ENCODE results near the gene RNF25.

Gene RNF25, protein sequence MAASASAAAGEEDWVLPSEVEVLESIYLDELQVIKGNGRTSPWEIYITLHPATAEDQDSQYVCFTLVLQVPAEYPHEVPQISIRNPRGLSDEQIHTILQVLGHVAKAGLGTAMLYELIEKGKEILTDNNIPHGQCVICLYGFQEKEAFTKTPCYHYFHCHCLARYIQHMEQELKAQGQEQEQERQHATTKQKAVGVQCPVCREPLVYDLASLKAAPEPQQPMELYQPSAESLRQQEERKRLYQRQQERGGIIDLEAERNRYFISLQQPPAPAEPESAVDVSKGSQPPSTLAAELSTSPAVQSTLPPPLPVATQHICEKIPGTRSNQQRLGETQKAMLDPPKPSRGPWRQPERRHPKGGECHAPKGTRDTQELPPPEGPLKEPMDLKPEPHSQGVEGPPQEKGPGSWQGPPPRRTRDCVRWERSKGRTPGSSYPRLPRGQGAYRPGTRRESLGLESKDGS

DNA sequence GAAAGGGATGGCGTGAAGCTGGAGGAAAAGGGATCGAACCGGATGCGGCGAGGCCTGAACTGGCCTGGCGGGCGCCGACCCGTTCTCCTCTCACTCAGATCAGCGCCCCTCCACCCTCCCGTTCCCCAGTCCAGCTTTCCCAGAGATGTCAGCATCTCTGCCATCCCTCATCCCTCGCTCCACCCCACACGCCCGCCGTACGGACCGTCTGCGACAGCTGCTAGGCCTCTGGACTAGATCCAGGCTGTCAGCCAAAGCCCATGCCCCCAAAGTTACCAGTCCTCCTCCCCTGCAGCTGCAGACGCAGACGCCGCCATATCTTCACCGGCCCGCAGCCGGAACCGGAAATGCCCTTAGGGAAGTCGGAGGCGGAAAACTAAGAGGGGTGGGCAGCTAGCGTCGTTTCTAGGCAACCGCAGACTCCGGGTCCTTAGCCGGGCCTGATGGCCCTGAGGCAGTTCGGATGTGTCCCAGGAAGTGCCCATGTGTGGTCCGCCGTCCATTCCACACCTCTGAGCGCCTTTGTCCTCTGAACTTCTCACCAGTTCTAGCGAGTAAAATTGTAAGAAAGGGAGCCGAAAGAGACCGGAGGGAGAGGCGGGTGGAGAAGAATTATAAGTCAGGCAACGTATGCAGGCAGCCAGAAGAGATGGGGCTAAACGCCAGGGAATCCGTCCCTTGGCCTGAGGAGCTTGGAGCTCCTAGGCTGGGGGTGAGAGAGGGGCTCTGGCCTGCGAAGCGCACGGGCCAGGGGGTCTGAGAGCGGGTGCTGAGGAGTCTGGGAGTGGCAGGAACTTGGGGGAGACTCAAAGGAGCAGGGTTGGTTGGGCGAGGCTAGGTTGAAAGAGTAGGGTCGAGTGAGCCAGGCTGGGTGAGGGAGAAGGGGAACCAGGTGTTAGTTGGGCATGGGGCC is at the start of gene RNF25, which contains the start of gene STK36:
Gene RNF25 (minus strand): TSS at position 349 of the 913 bp plus-strand sequence. CDS start 32 bp downstream, at position 317.
Gene STK36 (plus strand): TSS at position 433 of the 913 bp plus-strand sequence. CDS start 744 bp downstream, outside the sequence.
- DNase-seq (ENCODE audit: low spot score) = peak; percentile 97

GRCh38 chr2:218721488-218721887 is 49.7 kb upstream of the RNF25 start:
- DNase-seq (ENCODE audit: low spot score) = no peak

DNA sequence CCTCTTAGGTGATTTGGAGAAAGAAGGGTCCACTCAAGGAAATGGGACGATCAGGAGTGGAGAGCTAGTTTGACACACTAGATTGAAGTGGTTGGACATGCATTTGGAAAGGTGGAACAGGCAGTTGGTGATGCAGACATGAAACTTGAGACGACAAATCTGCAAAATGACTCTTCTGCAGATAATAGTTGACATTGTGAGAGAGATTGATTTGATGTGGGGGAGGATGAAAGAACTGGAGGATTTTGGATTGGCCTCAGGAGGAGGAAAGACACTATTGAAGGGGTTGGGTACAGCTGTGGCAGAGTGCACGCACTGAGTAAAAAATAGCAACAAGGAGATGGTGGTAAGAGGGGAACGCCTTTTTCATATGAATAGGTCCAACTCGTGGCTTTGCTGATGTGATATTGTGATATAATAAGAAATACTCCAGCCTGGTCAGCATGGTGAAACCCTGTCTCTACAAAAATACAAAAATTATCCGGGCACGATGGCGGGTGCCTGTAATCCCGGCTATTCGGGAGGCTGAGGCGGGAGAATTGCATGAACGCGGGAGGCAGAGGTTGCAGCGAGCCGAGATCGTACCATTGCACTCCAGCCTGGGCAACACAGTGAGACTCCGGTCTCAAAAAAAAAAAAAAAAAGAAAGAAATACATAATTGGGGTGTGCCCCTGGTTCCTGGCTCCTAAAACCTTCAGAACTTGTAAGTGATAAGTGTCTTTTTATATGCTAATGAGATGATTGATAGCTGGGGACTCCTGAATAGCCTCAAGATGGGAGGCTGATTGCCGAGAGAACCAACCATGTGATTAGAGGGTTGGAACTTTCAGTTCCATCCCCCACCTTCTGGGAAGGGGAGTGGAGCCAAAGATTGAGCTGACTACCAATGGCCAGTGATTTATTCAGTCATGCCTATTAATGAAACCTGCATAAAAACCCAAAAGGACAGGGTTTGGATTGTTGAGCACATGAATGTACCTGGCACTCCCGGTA is 48.5 kb upstream of the RNF25 start:
- no peak for DNase-seq (ENCODE audit: low spot score)

- no peak for DNase-seq (ENCODE audit: low spot score)
These were observed 47.7 kb upstream of the RNF25 start for GRCh38 chr2:218719457-218719856.

DNA sequence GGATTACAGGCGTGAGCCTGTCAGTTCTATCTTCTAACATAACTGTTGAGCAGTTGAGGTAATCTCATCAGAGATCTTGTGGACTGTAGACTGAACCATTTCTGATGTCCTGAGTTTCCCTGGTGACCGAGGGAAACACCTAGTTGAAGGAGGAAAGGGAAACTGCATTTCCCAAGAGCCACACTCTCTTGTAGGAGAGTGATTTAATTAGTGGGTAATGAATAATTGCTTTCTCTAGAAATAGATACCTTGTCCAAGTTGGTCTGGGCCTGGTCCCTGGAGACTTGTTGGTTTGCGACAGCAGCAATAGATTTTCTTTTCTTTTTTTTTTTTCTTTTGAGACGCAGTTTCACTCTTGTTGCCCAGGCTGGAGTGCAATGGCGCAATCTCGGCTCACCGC is 46.3 kb upstream of the RNF25 start:
- DNase-seq (ENCODE audit: low spot score) = no peak

DNA sequence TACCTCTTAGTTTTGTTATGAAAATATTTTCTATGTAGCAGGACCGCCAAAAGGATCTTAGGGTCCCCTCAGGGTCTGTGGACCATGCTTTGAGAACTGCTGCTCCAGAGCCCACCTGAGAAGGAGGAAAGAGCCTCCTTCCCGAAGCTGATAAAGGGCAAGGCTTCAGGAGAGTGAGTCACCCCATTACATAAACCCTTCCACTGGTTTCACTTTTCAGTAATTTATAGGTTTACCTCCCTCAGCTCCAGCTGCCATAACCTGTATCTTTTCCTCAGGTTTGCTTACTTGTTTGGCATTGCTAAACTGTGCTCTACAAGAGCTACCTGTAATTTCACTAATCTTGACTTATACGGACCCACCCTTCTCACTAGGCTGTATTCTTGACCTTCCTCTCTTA is 45.5 kb upstream of the RNF25 start:
- DNase-seq (ENCODE audit: low spot score) = no peak

GRCh38 chr2:218716070-218716469 is 44.3 kb upstream of the RNF25 start:
- DNase-seq (ENCODE audit: low spot score) = no peak

DNA sequence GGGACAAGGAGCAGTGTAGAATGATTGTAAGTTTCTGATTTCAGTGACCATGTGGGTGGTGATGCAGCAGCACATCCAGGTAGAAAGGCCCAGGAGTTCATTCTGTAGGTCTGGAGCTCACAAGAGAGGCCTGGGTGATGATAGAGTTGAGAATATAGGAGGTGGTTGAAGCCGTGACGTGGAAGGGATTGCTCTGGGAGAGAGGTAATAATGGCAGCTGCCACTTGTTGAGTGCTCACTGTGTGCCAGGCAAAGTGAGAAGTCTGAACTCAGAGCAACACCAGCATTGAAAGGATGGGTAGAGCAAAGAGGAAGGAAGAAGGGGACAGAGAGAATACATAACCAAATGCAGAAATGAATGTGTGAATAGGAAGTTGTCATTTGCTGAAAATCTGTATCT is 42.1 kb upstream of the RNF25 start:
- DNase-seq (ENCODE audit: low spot score) = no peak

GRCh38 chr2:218711550-218711929 is 39.7 kb upstream of the RNF25 start:
- peak; percentile 37 for DNase-seq (ENCODE audit: low spot score)

DNA sequence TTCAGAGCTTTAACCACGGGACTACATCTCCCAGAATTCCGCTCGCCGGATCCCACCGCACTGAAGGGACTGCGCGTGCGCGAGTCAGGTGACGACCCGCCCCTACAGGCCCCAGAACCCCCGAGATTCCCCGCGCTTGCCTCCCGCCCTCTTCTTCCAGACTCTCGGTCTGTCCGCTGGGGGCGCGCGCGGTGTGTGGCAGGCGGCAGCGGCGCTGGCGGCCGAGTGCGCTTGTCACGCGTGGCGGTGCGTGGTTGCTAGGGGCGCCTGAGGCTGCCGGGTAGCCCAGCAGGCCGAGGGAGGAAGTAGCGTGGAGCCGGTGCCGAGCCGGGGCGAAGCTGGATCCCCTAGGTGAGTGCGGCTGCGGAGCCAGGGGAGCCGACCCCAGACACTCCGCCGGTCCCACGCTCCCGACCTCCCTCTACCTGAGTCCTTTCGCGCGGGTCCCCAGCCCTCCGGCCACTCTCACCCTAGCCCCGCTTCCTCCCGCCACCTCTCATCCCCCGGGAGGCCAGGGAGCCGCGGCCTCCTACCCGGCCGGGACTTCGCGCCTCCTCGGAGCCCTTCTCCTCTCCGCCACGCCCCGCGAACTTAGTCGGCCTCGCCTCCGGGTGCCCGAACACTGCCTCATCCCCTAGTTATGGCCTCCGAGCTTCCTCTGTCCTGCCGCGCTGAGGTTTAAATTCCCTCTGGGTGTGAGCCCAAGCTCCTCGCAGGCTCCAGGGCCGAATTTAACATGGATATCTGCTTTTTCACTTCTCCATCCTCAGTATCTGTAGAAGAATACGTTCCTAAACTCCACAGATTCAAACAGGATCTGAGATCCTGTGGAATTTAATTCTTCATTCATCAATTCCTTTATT is 39.1 kb upstream of the RNF25 start, which contains the start of gene TTLL4:
Gene TTLL4 (plus strand): TSS at position 149 of the 863 bp plus-strand sequence. CDS start 26,842 bp downstream, outside the sequence.
- DNase-seq (ENCODE audit: low spot score) = peak; percentile 100

- DNase-seq (ENCODE audit: low spot score) = no peak
These were observed 38.5 kb upstream of the RNF25 start for GRCh38 chr2:218710334-218710686.

- DNase-seq (ENCODE audit: low spot score) = no peak
These were observed 38.1 kb upstream of the RNF25 start for GRCh38 chr2:218709908-218710307.

DNA sequence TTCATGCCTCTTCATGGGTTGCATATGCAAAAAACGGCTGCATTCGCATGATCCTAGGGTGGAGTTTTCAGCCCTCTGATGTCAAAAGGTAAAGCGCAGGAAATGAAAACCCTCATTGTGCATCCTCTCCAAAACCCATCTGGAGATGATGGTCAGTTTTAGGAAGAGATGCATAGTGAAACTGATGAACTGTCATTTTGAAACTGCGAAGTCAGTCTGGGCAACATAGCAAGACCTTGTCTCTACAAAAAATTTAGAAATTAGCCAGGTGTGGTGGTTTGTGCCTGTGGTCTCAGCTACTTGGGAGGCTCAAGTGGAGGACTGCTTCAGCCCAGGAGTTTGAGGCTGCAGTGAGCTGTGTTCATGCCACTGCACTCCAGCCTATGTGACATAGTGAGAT is 36.3 kb upstream of the RNF25 start:
- DNase-seq (ENCODE audit: low spot score) = no peak

DNA sequence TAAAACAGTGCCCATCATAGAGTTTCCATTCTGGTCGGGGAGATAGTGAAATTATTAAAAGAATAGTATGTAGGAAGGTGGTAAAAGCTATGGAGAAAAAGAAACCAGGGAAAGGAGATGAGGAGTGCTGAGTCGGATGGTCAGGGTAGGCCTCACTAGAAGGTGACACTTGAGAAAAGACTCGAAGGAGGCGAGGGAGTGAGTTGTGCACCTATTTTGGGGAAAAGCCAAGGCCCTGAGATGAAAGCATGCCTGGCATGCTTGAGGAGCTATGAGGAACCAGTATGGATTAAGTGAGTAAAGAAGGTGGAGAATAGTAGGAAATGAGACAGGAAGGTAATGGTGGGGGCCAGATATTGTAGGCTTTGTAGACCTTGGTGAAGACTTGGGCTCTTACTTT is 31.5 kb upstream of the RNF25 start:
- DNase-seq (ENCODE audit: low spot score) = no peak

DNA sequence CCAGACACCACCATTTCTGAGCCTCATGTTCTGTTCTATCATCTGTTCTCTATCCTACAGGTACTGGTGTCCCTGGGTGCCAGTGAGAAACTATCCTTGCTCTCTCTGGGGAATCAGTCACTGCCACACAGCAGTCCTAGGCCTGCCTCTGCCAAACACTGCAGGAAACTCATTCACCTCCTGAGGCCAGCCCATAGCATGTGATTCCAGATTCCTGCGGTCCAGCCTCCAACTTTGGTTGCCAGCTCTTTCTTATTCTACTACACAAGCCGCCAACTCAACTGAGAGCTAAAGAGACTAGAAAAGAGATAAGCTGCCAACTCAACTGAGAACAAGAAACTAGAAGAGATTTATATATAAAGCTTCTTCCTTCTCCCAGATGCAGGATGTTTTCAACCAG is 30.0 kb upstream of the RNF25 start:
- no peak for DNase-seq (ENCODE audit: low spot score)

DNA sequence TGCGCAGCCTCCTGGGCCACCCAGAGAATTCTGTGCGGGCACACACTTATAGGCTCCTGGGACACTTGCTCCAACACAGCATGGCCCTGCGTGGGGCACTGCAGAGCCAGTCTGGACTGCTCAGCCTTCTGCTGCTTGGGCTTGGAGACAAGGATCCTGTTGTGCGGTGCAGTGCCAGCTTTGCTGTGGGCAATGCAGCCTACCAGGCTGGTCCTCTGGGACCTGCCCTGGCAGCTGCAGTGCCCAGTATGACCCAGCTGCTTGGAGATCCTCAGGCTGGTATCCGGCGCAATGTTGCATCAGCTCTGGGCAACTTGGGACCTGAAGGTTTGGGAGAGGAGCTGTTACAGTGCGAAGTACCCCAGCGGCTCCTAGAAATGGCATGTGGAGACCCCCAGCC is 27.1 kb upstream of the RNF25 start:
- no peak for DNase-seq (ENCODE audit: low spot score)

DNA sequence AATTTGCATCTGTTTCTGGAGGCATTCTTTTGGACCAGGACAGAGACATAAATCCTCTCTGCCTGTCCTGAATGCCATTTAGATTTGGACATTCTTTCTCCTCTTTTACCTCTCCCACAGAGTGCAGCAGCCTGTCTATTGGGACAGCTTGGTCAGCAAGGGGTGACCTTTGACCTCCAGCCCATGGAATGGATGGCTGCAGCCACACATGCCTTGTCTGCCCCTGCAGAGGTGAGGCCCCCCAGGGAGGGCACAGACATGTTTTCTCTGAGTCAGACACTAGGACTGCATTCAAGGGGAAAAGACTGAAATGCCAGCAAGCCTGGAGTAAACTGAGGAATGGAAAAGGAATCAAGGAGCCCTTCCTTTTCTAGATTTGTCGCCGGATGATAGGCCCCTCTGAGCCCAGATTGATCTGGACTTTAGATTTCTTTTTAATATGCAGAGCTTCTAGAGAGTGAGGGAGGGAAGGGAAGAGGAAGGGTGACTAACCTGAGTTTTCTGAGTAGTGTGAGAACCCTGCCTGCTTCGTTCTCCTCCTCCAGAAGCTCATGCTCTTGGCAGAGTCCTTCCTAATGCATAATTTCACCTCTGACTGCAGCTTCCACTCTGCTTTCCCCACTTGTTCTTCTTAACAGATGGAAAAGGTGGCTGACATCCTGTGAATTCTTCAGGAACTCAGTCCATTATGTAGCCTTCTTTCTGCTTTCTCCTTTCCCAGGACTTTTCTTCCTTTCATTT is 22.8 kb upstream of the RNF25 start:
- no peak for DNase-seq (ENCODE audit: low spot score)

- DNase-seq (ENCODE audit: low spot score) = peak; percentile 68
These were observed 19.4 kb upstream of the RNF25 start for GRCh38 chr2:218691234-218691633.

DNA sequence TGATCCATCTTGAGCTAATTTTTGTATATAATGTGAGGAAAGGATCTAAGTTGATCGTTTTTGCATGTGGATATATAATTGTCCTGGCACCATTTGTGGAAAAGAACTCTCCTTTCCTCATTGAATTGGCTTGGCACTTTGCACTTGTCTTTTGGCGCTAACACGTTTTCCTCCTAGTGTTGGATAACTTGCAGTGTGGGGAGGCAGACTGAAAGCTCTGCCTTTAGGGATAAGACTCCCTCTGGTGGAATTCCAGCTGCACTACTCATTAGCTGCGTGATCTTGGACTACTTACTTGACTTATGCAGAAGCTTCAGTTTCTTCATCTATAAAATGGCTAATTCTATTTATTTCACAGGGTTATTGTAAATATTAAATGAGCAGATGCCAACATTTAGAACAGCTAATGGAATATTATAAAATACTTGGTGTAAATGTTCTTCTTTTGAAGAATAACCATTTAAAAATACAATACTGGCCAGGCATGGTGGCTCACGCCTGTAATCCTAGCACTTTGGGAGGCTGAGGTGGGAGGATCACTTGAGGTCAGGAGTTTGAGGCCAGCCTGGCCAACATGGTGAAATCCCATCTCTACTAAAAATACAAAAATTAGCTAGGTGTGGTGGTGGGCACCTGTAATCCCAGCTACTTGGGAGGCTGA is 15.7 kb upstream of the RNF25 start:
- peak; percentile 86 for DNase-seq (ENCODE audit: low spot score)

All from GM03348 (cell line).